Erythroblast (primary cell): ENCODE measurements around the gene VKORC1L1.

ENCODE experiments used
- GATA1 ChIP-seq: IDR thresholded peaks from 2 replicates; pipeline ENCODE4 v1.6.1; 2011; ENCODE audit warnings: low read depth, mild to moderate bottlenecking, control low read depth, low read length, moderate library complexity
- POLR2A ChIP-seq: IDR thresholded peaks from 2 replicates; pipeline ENCODE4 v1.6.1; 2011; ENCODE audit warnings: mild to moderate bottlenecking, low read length

GRCh38 chr7:65872776-65873581, at the start of gene VKORC1L1:
- TF ChIP-seq POLR2A (no peak), GATA1 (no peak)
